K562 (cell line): ENCODE measurements around the gene CDH18. TPM values are rescaled to one million over a fixed set of nuclear protein-coding genes. Genes with fewer than 3 reads are reported as not detected.

Experiments used
- ATAC-seq: fragments of 200-7000 bp; cut with Tn5 transposase; 3 replicates; pipeline ENCODE4 v1.9.1; 2020; ENCODE audit warnings: moderate library complexity
- BruUV-seq: library from RNA; stranded (reverse); fragments of 400-500 nt; replicated peaks from 2 replicates; lab custom pipeline; 2021; lab: Mats Ljungman, UMichigan
- CTCF ChIA-PET: fragments of 300-600 bp; formaldehyde crosslinking; extraction: SDS; loops from one replicate; lab custom pipeline; 2021; ENCODE audit warnings: low intra/inter-chr PET ratio; lab: Yijun Ruan, JAX
- POLR2A ChIA-PET: fragments of 300-600, 350-650 bp; sonication (Branson Sonifier 250); formaldehyde crosslinking; extraction: SDS; loops from one replicate; lab custom pipeline; 2021; ENCODE audit warnings: antibody characterized with exemption, inconsistent platforms; lab: Yijun Ruan, JAX
- DNase-seq, 4 experiments: peaks; one replicate each; pipeline versions ENCODE4 v3.0.0 to v3.0.0-alpha.2; 2011 to 2018; ENCODE audit warnings: low spot score in 3 of 4, mixed read lengths in 3 of 4; ENCODE audit errors: extremely low read depth in 1 of 4
- FAIRE-seq: peaks from 2 replicates; lab custom pipeline; 2011; peaks lifted over from hg19 to GRCh38; lab: Jason Lieb, UNC
- H2AFZ ChIP-seq: 2 replicates; pipeline ENCODE4 v1.6.0; 2011; ENCODE audit warnings: low read depth, low read length, control low read depth, inconsistent platforms
- H3K27ac ChIP-seq: fragments of 200-600 bp; 3 replicates; pipeline ENCODE4 v1.8.0; 2011; ENCODE audit warnings: low read depth, mild to moderate bottlenecking, control low read depth, inconsistent platforms, low read length, moderate library complexity, mixed read lengths; ENCODE audit errors: extremely low read depth
- H3K27me3 ChIP-seq, 2 experiments: fragments of 300-600 bp in 1 of 2; 2 replicates in 1 of 2; 3 replicates in 1 of 2; pipeline versions ENCODE4 v1.6.0 to v1.8.0; 2011; ENCODE audit warnings: inconsistent platforms in 2 of 2, low read length in 2 of 2, mild to moderate bottlenecking in 1 of 2, mixed read lengths in 1 of 2, moderate library complexity in 1 of 2; ENCODE audit not compliant: control insufficient read depth in 2 of 2, insufficient read depth in 2 of 2
- H3K36me3 ChIP-seq: fragments of 300-600 bp; 3 replicates; pipeline ENCODE4 v1.8.0; 2011; ENCODE audit warnings: mild to moderate bottlenecking, low read length, inconsistent platforms; ENCODE audit not compliant: control insufficient read depth, insufficient read depth
- H3K4me1 ChIP-seq, 2 experiments: fragments of 200-600 bp in 1 of 2; replicated peaks in 1 of 2; 2 replicates in 1 of 2; 3 replicates in 1 of 2; pipeline versions ENCODE4 v1.5.1 to v1.8.0; 2011; ENCODE audit warnings: inconsistent platforms in 2 of 2, low read length in 2 of 2, mild to moderate bottlenecking in 1 of 2, mixed read lengths in 1 of 2, moderate library complexity in 1 of 2; ENCODE audit not compliant: control insufficient read depth in 2 of 2, insufficient read depth in 2 of 2
- H3K4me2 ChIP-seq: 2 replicates; pipeline ENCODE4 v1.6.1; 2011; ENCODE audit warnings: low read length, control low read depth, inconsistent platforms, mixed read lengths; ENCODE audit not compliant: insufficient read depth
- H3K4me3 ChIP-seq: fragments of 200-600 bp; sonication (generic), shearing (Covaris generic); 2 replicates; pipeline ENCODE4 v1.5.1; 2016; ENCODE audit warnings: control low read depth, inconsistent platforms
- H3K79me2 ChIP-seq: fragments of 200-600 bp; 3 replicates; pipeline ENCODE4 v1.8.0; 2011; ENCODE audit warnings: low read length, inconsistent platforms; ENCODE audit not compliant: control insufficient read depth, insufficient read depth
- H3K9ac ChIP-seq, 2 experiments: 2 replicates each; pipeline versions ENCODE4 v1.6.0 to v1.6.1; 2011; ENCODE audit warnings: low read depth in 2 of 2, low read length in 2 of 2, control low read depth in 1 of 2, inconsistent platforms in 1 of 2, mild to moderate bottlenecking in 1 of 2, mixed read lengths in 1 of 2; ENCODE audit not compliant: insufficient read depth in 1 of 2
- H3K9me1 ChIP-seq: one replicate; pipeline ENCODE4 v1.6.0; 2011; ENCODE audit warnings: inconsistent platforms, mild to moderate bottlenecking, low read length, moderate library complexity; ENCODE audit not compliant: control insufficient read depth, insufficient read depth
- H3K9me3 ChIP-seq: replicated peaks from 2 replicates; pipeline ENCODE4 v1.5.1; 2011; ENCODE audit warnings: low read depth, low read length, inconsistent platforms; ENCODE audit not compliant: control insufficient read depth, insufficient read depth
- H4K20me1 ChIP-seq: replicated peaks from 2 replicates; pipeline ENCODE4 v1.6.1; 2011; ENCODE audit warnings: low read length, inconsistent platforms, mixed read lengths; ENCODE audit not compliant: control insufficient read depth, insufficient read depth
- SRF ChIP-seq, 2 experiments: fragments of 250-450, 450-650 bp in 1 of 2; sonication (Bioruptor Pico) in 1 of 2; sonication (generic) in 1 of 2; formaldehyde crosslinking; IDR thresholded peaks; 2 replicates each; pipeline versions ENCODE4 v1.5.0 to v1.5.1; 2020 to 2022; ENCODE audit warnings: mild to moderate bottlenecking in 1 of 2, missing genetic modification reagents in 1 of 2
- TAF9B ChIP-seq: fragments of 450-650 bp; IDR thresholded peaks from 2 replicates; pipeline ENCODE4 v1.6.1; 2018; ENCODE audit warnings: mild to moderate bottlenecking; ENCODE audit not compliant: partially characterized antibody
- WGBS: fragments of 100-300 bp; shearing (Covaris generic); methylation state at CpG from one replicate; pipeline ENCODE4 v1.1.6; 2016; ENCODE audit warnings: low coverage, mixed read lengths; ENCODE audit not compliant: insufficient coverage; ENCODE audit errors: missing lambda C conversion rate; 5-methylcytosine and 5-hydroxymethylcytosine counted together
- in situ Hi-C: fragments of 300-500 bp; cut with MboI; formaldehyde crosslinking; loops from 4 replicates; pipeline ENCODE4 v1.15.0; 2018; ENCODE audit warnings: inconsistent platforms, mixed read lengths
- intact Hi-C: fragments of 100-400 bp; cut with micrococcal nuclease; formaldehyde crosslinking; loops from 2 replicates; pipeline ENCODE4 v1.14.2; 2022
- polyA plus RNA-seq, 8 experiments: library from polyadenylated mRNA; depleted of rRNA in 4 of 8; stranded (reverse) in 5 of 8; unstranded in 3 of 8; fragments of >200 nt; fragmentation: Nextera tagmentation in 2 of 8; fragmentation: Illumina TruSeq in 1 of 8; extraction: Ambion mirVana in 2 of 8; extraction: Trizol in 1 of 8; gene quantifications; 2 replicates each; pipeline versions ENCODE4 v1.2.1 to v1.2.3, GENCODE V29; 2011 to 2014; ENCODE audit warnings: inconsistent platforms in 1 of 8, missing spikeins in 1 of 8
- total RNA-seq, 7 experiments: library from RNA; depleted of rRNA in 6 of 7; stranded (reverse); fragments of >200 nt in 6 of 7; fragmentation: Illumina TruSeq in 2 of 7; extraction: Trizol in 2 of 7; gene quantifications; 2 replicates each; pipeline versions ENCODE4 v1.2.1 to v1.2.3, GENCODE V29; 2011 to 2021; ENCODE audit warnings: low replicate concordance in 1 of 7

CDH18 gene
- total and polyA plus RNA-seq, 9 of the 15 experiments (the other 6 are each of a cell fraction or from before 2014, with no cell fraction given) = 0.18 to 1.4 (median 0.31) TPM

GRCh38 chr5:19802686-19803085 is 185.3 kb downstream of the CDH18 start:
- in situ Hi-C loops = no loop called here
- 2% methylated on average over 6 of the region's 6 CpGs for WGBS
- no peaks in the 10 kb centered on the region for H3K4me1 ChIP-seq
- no peaks in the 10 kb centered on the region for H3K27me3 ChIP-seq
- H3K79me2 ChIP-seq = no peaks in the 10 kb centered on the region
- H3K36me3 ChIP-seq = no peaks in the 10 kb centered on the region
- FAIRE-seq (no peak), DNase-seq (no peak)
- no peak overlapping the region for H2AFZ ChIP-seq
- ChIA-PET CTCF (no interaction called here), POLR2A (no interaction called here)
- H3K9me3 ChIP-seq = no peaks in the 10 kb centered on the region
- H4K20me1 ChIP-seq = no peaks in the 10 kb centered on the region
- no peak overlapping the region for H3K4me3 ChIP-seq
- H3K27ac ChIP-seq = no peak overlapping the region
- H3K9ac ChIP-seq = no peak overlapping the region
- H3K4me2 ChIP-seq = no peak overlapping the region
- BruUV-seq = no TSS peak
- no peak for TF ChIP-seq TAF9B
- TF ChIP-seq, all 486 proteins: peak for 0
- no peaks in the 10 kb centered on the region for H3K9me1 ChIP-seq
- intact Hi-C loops = no loop called here
- no peak for ATAC-seq

GRCh38 chr5:19795218-19795617 is 192.8 kb downstream of the CDH18 start:
- Histone ChIP-seq H3K9me3 (0 out of 2 replicates have a peak, but pooled peaks cover 2% of the 10 kb centered on the region), H3K27me3 (no peaks in the 10 kb centered on the region), H3K4me2 (no peak overlapping the region), H3K36me3 (no peaks in the 10 kb centered on the region), H3K9me1 (no peaks in the 10 kb centered on the region), H3K4me1 (no peaks in the 10 kb centered on the region), H3K27ac (no peak overlapping the region), H3K4me3 (no peak overlapping the region)
- intact Hi-C loops = no loop called here
- no peak for TF ChIP-seq SRF (CRISPR knock-in tag; IDR thresholded peaks at IDR 0.05)
- TF ChIP-seq, all 486 proteins: peak for 0
- no peak for ATAC-seq
- 0% methylated on average over 1 of the region's 1 CpG for WGBS
- no peak overlapping the region for H3K9ac ChIP-seq
- DNase-seq = no peak
- H4K20me1 ChIP-seq = no peaks in the 10 kb centered on the region
- no TSS peak for BruUV-seq
- no peaks in the 10 kb centered on the region for H3K79me2 ChIP-seq
- in situ Hi-C loops = no loop called here
- no peak for FAIRE-seq
- ChIA-PET POLR2A (no interaction called here), CTCF (no interaction called here)
- no peak overlapping the region for H2AFZ ChIP-seq
